ENCODE measurements around the gene PVRIG.
A peak's percentile ranks its signal among the peaks of the same experiment; 100 is the strongest.
"Not testable (repeated sequence)": the region's sequence is repeated elsewhere in the genome, so short reads cannot be mapped to it uniquely, and the experiment has no call there.

The PVRIG gene

DNA sequence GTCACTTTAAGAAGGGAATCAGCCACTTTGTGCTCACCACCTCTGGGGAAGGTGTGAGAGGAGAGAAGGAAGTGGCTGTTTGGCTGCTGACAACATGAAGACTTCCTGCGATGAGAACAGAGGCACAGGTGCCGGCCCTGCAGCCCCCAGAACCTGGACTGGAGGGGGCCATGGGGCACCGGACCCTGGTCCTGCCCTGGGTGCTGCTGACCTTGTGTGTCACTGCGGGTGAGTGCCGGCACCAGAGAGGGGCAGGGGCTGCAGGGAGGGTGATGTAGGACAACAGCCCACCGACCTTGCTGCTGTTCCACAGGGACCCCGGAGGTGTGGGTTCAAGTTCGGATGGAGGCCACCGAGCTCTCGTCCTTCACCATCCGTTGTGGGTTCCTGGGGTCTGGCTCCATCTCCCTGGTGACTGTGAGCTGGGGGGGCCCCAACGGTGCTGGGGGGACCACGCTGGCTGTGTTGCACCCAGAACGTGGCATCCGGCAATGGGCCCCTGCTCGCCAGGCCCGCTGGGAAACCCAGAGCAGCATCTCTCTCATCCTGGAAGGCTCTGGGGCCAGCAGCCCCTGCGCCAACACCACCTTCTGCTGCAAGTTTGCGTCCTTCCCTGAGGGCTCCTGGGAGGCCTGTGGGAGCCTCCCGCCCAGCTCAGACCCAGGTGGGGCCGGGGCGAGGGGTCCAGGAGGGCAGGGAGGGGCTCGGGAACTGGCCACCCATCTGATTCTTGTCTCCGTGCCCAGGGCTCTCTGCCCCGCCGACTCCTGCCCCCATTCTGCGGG, at the start of gene PVRIG:
Gene PVRIG (plus strand): TSS at position 149 of the 785 bp plus-strand sequence. CDS start 22 bp downstream, at position 171.
- not testable (repeated sequence) for DNase-seq

DNA sequence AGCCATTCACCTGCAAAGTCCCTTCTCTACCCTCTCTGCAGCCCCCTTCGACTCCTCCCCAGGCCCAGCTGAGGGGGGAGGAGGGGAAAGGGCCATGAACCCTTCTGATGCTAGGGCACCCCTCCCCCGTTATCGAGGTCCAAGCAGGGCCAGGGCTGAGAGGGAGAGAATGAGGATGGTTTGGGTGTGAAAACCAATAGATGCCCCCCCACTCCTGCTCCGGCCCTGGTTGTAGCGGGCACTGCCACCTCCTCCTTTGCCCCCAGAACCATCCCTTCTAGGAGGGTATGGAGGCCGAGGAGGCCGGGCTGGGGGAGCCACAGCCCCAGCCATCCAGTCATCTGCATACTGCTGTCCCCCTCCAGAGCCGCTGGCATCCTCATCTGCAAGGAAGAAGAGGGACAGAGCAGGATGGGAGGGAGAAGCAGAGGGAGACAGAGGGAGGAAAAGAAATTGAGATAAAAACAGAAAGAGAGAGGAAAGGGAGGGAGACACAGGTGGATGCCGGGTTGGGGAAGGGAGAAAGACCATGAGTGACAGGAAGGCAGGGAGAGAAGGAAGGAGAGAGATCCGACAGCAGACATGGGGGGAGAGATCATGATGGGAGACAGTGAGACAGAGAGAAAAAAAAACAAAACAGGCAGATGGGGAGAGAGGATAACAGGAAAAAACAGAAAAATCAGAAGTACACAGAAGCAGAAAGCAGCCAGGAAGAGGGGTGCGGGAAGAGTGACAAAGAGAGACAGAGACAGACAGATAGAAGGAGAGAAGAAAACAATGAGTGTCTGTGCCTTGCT, 49.5 kb upstream of the PVRIG start:
- DNase-seq = no peak

GRCh38 chr7:100171087-100171681, 48.6 kb upstream of the PVRIG start:
- no peak for DNase-seq

DNA sequence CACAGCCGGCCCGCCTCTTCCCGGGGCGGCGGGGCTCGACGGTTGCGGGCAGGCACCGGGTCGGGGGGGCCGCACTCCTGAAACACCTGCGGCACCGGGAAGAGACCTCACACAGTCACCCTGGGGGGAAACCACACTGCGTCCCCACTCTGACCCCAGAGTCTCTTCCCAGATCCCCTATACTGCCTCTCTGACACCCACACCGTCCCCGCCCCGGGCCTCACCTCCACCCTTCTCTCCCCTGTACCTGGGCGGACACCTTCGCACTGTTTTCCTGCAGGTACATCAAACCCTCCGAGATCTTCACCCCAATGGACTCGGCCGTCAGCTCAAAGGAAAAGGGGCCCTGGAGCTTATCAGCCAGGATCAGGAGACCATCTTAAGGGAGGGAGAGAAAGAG, 47.9 kb upstream of the PVRIG start:
- no peak for DNase-seq

- DNase-seq = no peak
These were observed 45.8 kb upstream of the PVRIG start for GRCh38 chr7:100173806-100174495.

- DNase-seq = no peak
These were observed 45.2 kb upstream of the PVRIG start for GRCh38 chr7:100174582-100174981.

GRCh38 chr7:100175296-100175935, 44.3 kb upstream of the PVRIG start:
- DNase-seq = no peak

GRCh38 chr7:100176096-100177044, 43.4 kb upstream of the PVRIG start:
- no peak for DNase-seq

- DNase-seq = peak; percentile 46
These were observed 42.4 kb upstream of the PVRIG start, which contains the start of the genes GPC2 and STAG3 for GRCh38 chr7:100177045-100178001. GPC2 (minus strand) TSS chr7:100177381; CDS start chr7:100177199, 182 bp downstream. STAG3 (plus strand) TSS chr7:100177918; CDS start chr7:100180557, 2,639 bp downstream.

- not testable (repeated sequence) for DNase-seq
These were observed 39.7 kb upstream of the PVRIG start for GRCh38 chr7:100180084-100180483.

GRCh38 chr7:100182616-100183015, 37.1 kb upstream of the PVRIG start:
- DNase-seq = not testable (repeated sequence)

DNA sequence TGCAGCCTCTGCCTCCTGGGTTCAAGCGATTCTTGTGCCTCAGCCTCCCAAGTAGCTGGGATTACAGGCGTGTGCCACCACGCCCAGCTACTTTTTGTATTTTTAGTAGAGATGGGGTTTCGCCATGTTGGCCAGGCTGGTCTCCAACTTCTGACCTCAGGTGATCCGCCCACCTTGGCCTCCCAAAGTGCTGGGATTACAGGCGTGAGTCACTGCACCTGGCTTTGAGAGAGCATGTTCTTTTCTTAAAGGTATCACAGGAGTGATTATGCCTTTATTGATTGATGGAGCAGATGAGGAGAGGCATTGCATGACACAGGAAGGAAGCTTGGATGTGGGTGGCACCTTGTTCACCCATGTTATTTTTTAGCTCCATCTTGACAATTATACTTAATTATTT, 36.7 kb upstream of the PVRIG start:
- not testable (repeated sequence) for DNase-seq

DNA sequence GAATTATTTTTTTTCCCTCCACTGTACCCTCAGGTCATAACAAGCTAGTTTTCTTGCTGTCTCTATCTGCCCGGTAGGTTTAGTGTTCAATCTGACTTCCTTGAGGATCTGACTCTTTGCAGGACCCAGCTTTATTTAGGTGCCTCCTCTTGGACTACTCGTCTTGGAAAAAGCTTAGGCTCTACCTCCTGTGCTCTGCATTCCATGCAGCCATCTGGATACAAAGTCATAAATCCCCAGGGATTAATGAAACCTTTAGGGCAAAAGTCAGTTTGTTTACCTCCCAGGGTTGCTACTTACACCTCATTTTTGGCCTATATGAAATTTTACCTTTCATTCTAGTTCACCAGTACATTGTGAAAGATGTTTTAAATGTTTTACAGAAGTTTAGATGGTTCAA, 34.0 kb upstream of the PVRIG start:
- no peak for DNase-seq

DNA sequence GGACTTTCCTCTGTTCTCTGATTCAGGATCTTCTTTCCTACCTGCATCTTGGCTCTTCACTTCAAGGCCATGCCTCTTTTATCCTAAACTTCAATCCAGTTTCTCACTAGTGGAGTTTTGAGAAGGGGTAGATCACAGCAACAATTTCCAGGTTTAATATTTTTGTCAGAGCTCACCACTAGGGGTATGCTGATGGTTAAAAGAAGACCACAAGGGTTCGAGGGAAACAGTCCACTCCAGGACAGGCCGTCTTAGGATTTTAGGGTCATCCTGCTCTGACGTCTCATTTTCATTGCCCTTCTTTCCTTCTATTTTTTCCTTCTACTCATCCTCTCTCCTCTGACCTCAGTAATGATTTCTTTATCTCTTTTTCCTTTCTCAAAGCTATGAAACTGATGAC, 30.7 kb upstream of the PVRIG start:
- no peak for DNase-seq

- no peak for DNase-seq
These were observed 29.6 kb upstream of the PVRIG start for GRCh38 chr7:100190048-100190711.

- DNase-seq = peak; percentile 68
These were observed 28.0 kb upstream of the PVRIG start for GRCh38 chr7:100191775-100192174.

GRCh38 chr7:100192281-100192862, 27.4 kb upstream of the PVRIG start:
- DNase-seq = not testable (repeated sequence)

DNA sequence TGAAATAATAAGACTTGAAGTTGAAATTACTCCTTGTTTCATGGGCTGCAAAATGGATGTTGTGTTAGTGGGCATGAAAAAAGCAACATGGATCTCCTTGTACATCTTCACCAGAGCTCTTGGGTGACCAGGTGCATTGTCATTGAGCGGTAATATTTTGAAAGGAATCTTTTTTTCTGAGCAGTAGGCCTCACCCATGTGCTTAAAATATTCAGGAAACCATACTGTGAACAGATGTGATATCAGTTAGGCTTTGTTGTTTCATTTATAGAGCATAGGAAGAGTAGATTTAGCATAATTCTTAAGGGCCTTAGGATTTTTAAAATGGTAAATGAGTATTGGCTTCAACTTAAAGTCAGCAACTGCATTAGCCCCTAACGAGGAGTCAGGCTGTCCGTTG, 26.8 kb upstream of the PVRIG start:
- DNase-seq = no peak

- DNase-seq = no peak
These were observed 24.5 kb upstream of the PVRIG start for GRCh38 chr7:100195222-100195621.
